Muscle layer of colon (tissue), 2 donors: ENCODE results near the gene CCDC7.
"Not testable (repeated sequence)": the region's sequence is repeated elsewhere in the genome, so short reads cannot be mapped to it uniquely, and the experiment has no call there.

Experiments
- H3K27ac ChIP-seq: one replicate; pipeline ENCODE4 v1.7.0; 2013; ENCODE audit warnings: low read depth, mild to moderate bottlenecking, low read length, moderate library complexity
- H3K27me3 ChIP-seq, 2 donors: one replicate each; pipeline ENCODE4 v1.7.0; 2013; ENCODE audit warnings: low read length in 2 of 2, mild to moderate bottlenecking in 2 of 2; ENCODE audit not compliant: insufficient read depth in 2 of 2, control insufficient read depth in 1 of 2
- H3K36me3 ChIP-seq: one replicate; pipeline ENCODE4 v1.7.0; 2013; ENCODE audit warnings: mild to moderate bottlenecking, low read length; ENCODE audit not compliant: insufficient read depth
- H3K4me1 ChIP-seq: one replicate; pipeline ENCODE4 v1.7.0; 2013; ENCODE audit warnings: mild to moderate bottlenecking, low read length; ENCODE audit not compliant: insufficient read depth
- H3K4me3 ChIP-seq, 2 donors: one replicate each; pipeline ENCODE4 v1.7.0; 2013; ENCODE audit warnings: low read length in 2 of 2, low read depth in 1 of 2, mild to moderate bottlenecking in 1 of 2, moderate library complexity in 1 of 2
- H3K9ac ChIP-seq: one replicate; pipeline ENCODE4 v1.7.0; 2013; ENCODE audit warnings: low read length
- H3K9me3 ChIP-seq: one replicate; pipeline ENCODE4 v1.7.0; 2013; ENCODE audit warnings: mild to moderate bottlenecking, low read length
- donor health status: abdominal sarcoma.
- donor health status: Adenocarcinoma of cecum.

The CCDC7 gene

GRCh38 chr10:32459051-32459698 lies 13.2 kb downstream of the CCDC7 start:
- Histone ChIP-seq H3K4me3 (no peak overlapping the region), H3K27ac (no peak overlapping the region), H3K4me1 (no peaks in the 10 kb centered on the region), H3K27me3 (no peaks in the 10 kb centered on the region), H3K9me3 (no peaks in the 10 kb centered on the region), H3K36me3 (peaks cover under 1% of the 10 kb centered on the region), H3K9ac (no peak overlapping the region)

- Histone ChIP-seq H3K9me3 (no peaks in the 10 kb centered on the region), H3K4me3 (no peak overlapping the region), H3K9ac (no peak overlapping the region), H3K27ac (no peak overlapping the region), H3K4me1 (no peaks in the 10 kb centered on the region), H3K27me3 (no peaks in the 10 kb centered on the region), H3K36me3 (no peaks in the 10 kb centered on the region)
Measured at GRCh38 chr10:32461203-32461602, 15.3 kb downstream of the CCDC7 start.

GRCh38 chr10:32471232-32471631 lies 25.3 kb downstream of the CCDC7 start:
- Histone ChIP-seq H3K4me3 (no peak overlapping the region), H3K27ac (no peak overlapping the region), H3K9me3 (no peaks in the 10 kb centered on the region), H3K27me3 (no peaks in the 10 kb centered on the region), H3K4me1 (no peaks in the 10 kb centered on the region), H3K9ac (no peak overlapping the region), H3K36me3 (peaks cover 8% of the 10 kb centered on the region)

GRCh38 chr10:32477499-32477898 lies 31.6 kb downstream of the CCDC7 start:
- Histone ChIP-seq H3K27me3 (no peaks in the 10 kb centered on the region), H3K36me3 (no peaks in the 10 kb centered on the region)

GRCh38 chr10:32481606-32482005 lies 35.7 kb downstream of the CCDC7 start:
- Histone ChIP-seq H3K36me3 (no peaks in the 10 kb centered on the region), H3K27ac (no peak overlapping the region), H3K4me1 (no peaks in the 10 kb centered on the region), H3K27me3 (no peaks in the 10 kb centered on the region), H3K9ac (no peak overlapping the region), H3K4me3 (no peak overlapping the region), H3K9me3 (no peaks in the 10 kb centered on the region)

More at GRCh38 chr10:32477499-32477898, 31.6 kb downstream of the CCDC7 start:
- H3K9ac ChIP-seq, result no peak overlapping the region
- no peaks in the 10 kb centered on the region for H3K9me3 ChIP-seq
- no peaks in the 10 kb centered on the region for H3K4me1 ChIP-seq
- H3K27ac ChIP-seq, result no peak overlapping the region
- H3K4me3 ChIP-seq, result no peak overlapping the region

- not testable (repeated sequence) for H3K27me3 ChIP-seq, H3K9me3 ChIP-seq, H3K36me3 ChIP-seq, H3K4me1 ChIP-seq, H3K9ac ChIP-seq, H3K4me3 ChIP-seq, H3K27ac ChIP-seq
Measured at GRCh38 chr10:32483019-32483502, 37.1 kb downstream of the CCDC7 start.

GRCh38 chr10:32488038-32488437 lies 42.1 kb downstream of the CCDC7 start:
- not testable (repeated sequence) for H3K9ac ChIP-seq, H3K27me3 ChIP-seq, H3K9me3 ChIP-seq, H3K27ac ChIP-seq, H3K4me1 ChIP-seq, H3K4me3 ChIP-seq, H3K36me3 ChIP-seq

- Histone ChIP-seq H3K4me3 (no peak overlapping the region), H3K27me3 (no peaks in the 10 kb centered on the region), H3K27ac (no peak overlapping the region), H3K4me1 (no peaks in the 10 kb centered on the region), H3K9ac (no peak overlapping the region), H3K9me3 (no peaks in the 10 kb centered on the region), H3K36me3 (no peaks in the 10 kb centered on the region)
Measured at GRCh38 chr10:32489158-32489557, 43.2 kb downstream of the CCDC7 start.

- Histone ChIP-seq H3K4me3 (no peak overlapping the region), H3K9me3 (no peaks in the 10 kb centered on the region), H3K36me3 (no peaks in the 10 kb centered on the region), H3K9ac (no peak overlapping the region), H3K4me1 (no peaks in the 10 kb centered on the region), H3K27me3 (no peaks in the 10 kb centered on the region), H3K27ac (no peak overlapping the region)
Measured at GRCh38 chr10:32489901-32490300, 44.0 kb downstream of the CCDC7 start.

GRCh38 chr10:32494562-32494961 lies 48.6 kb downstream of the CCDC7 start:
- H3K27me3 ChIP-seq, H3K9ac ChIP-seq, H3K4me1 ChIP-seq: not testable (repeated sequence)

GRCh38 chr10:32500136-32500535 lies 54.2 kb downstream of the CCDC7 start:
- H3K9ac ChIP-seq, H3K27me3 ChIP-seq, H3K36me3 ChIP-seq, H3K4me3 ChIP-seq, H3K9me3 ChIP-seq, H3K4me1 ChIP-seq, H3K27ac ChIP-seq: not testable (repeated sequence)

More at GRCh38 chr10:32494562-32494961, 48.6 kb downstream of the CCDC7 start:
- H3K4me3 ChIP-seq, H3K36me3 ChIP-seq, H3K27ac ChIP-seq, H3K9me3 ChIP-seq: not testable (repeated sequence)

- Histone ChIP-seq H3K4me3 (no peak overlapping the region), H3K27ac (no peak overlapping the region), H3K4me1 (no peaks in the 10 kb centered on the region), H3K36me3 (no peaks in the 10 kb centered on the region), H3K9me3 (no peaks in the 10 kb centered on the region), H3K9ac (no peak overlapping the region), H3K27me3 (no peaks in the 10 kb centered on the region)
Measured at GRCh38 chr10:32501906-32502305, 56.0 kb downstream of the CCDC7 start.
